IPS DF 6.9 (cell line): ENCODE data around the gene KCNH5.

Experiments
- DNase-seq: peaks from one replicate; pipeline ENCODE4 v3.0.0-alpha.2; 2013; ENCODE audit warnings: low read depth, low spot score
- H3K27ac ChIP-seq: one replicate; pipeline ENCODE4 v1.5.1; 2013; ENCODE audit warnings: low read length, control low read depth
- H3K27me3 ChIP-seq: 2 replicates; pipeline ENCODE4 v1.6.1; 2013; ENCODE audit warnings: mild to moderate bottlenecking, low read length; ENCODE audit not compliant: control insufficient read depth, insufficient read depth
- H3K36me3 ChIP-seq: 2 replicates; pipeline ENCODE4 v1.6.1; 2013; ENCODE audit warnings: low read length; ENCODE audit not compliant: control insufficient read depth, insufficient read depth
- H3K4me1 ChIP-seq: 2 replicates; pipeline ENCODE4 v1.6.1; 2013; ENCODE audit warnings: low read length; ENCODE audit not compliant: control insufficient read depth, insufficient read depth
- H3K4me3 ChIP-seq: 2 replicates; pipeline ENCODE4 v1.5.1; 2013; ENCODE audit warnings: mild to moderate bottlenecking, low read length
- H3K9me3 ChIP-seq: 2 replicates; pipeline ENCODE4 v1.6.1; 2013; ENCODE audit warnings: low read length, inconsistent platforms; ENCODE audit not compliant: control insufficient read depth, insufficient read depth
- WGBS: extraction: QIAGEN DNeasy Blood & Tissue Kit; methylation state at CpG from one replicate; pipeline ENCODE4 v1.1.7; 2013; ENCODE audit warnings: mixed read lengths, missing lambda C conversion rate; ENCODE audit not compliant: insufficient read length, insufficient coverage; 5-methylcytosine and 5-hydroxymethylcytosine counted together

KCNH5 gene

DNA sequence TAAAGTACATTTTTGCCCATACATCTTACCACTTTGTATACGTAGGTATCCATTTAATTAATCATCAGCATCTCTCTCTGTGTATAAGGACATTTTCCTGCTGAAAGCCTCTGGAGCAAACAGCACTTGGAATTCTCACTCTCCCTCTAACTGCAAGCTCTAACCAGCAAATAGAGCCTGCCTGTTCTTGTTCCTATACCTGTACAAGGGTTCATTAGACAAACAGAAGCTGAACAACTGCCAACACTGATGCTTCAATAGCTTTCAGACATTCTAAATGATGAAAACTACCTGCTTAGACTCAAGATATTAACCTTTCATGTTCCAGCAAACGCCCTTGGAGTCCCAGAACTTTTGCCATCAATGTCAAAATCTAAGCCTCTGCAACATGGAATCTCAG, 98.0 kb downstream of the KCNH5 start:
- no peak overlapping the region for H3K4me3 ChIP-seq
- WGBS = no CpG with 5 or more reads among the region's 2 CpGs
- no peak overlapping the region for H3K27ac ChIP-seq
- no peaks in the 10 kb centered on the region for H3K4me1 ChIP-seq
- H3K9me3 ChIP-seq = no peaks in the 10 kb centered on the region
- H3K36me3 ChIP-seq = no peaks in the 10 kb centered on the region
- H3K27me3 ChIP-seq = no peaks in the 10 kb centered on the region
- no peak for DNase-seq

DNA sequence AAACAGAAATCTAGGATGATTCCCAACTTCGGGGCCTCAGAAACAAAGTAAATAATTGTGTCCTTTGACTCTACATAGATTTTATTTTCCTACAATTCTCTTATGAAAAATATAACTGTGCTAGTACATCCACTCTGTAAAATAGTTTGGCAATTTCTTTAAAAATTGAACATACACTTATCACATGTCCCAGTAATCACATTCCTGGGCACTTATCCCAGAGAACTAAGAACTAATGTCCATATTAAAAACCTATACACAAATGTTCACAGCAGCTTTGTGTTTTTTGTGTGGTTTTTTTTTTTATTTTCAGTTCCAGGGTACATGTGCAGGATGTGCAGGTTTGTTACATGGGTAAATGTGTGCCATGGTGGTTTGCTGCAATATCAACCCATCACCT, 99.0 kb downstream of the KCNH5 start:
- WGBS = no CpG with 5 or more reads among the region's 1 CpG
- DNase-seq = no peak
- Histone ChIP-seq H3K4me1 (no peaks in the 10 kb centered on the region), H3K27ac (no peak overlapping the region), H3K4me3 (no peak overlapping the region), H3K27me3 (no peaks in the 10 kb centered on the region), H3K36me3 (no peaks in the 10 kb centered on the region), H3K9me3 (no peaks in the 10 kb centered on the region)

DNA sequence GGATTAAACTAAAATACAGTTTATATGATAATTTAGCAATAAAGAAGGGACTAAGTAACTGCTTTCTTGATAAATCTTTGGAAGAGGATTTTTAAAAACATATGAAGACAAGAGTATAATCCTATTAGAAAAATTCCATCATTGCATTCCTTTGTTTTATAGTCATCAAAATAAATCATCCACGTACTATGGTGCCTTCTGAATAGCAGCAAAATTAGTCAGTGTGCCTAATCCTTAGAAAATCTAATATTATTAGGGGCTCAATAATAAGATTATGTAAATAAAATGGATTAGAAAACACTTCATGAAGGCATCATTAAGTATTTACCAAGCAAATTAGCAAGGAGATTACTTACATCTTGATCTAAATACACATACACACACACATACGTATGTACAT, 102.1 kb downstream of the KCNH5 start:
- H3K27ac ChIP-seq = no peak overlapping the region
- H3K4me3 ChIP-seq = no peak overlapping the region
- no peaks in the 10 kb centered on the region for H3K36me3 ChIP-seq
- no CpG with 5 or more reads among the region's 2 CpGs for WGBS
- H3K4me1 ChIP-seq = no peaks in the 10 kb centered on the region
- no peaks in the 10 kb centered on the region for H3K27me3 ChIP-seq
- no peaks in the 10 kb centered on the region for H3K9me3 ChIP-seq
- no peak for DNase-seq

DNA sequence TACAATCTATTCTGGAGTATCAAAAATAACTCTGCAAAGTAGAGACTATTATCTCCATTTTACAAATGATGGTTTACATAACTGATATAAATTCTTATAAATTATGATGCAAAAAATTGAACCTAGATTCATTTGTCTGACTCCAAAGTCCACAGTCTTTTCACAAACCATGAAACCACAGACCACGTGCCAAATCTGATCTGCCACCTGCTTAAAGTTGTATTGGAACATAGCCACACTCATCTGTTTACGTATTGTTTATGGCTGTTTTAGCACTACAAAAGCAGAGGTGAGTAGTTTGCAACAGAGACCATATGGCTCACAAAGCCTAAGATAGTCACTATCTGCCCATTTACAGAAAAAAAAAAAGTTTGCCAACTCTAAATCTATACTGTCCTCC, 105.3 kb downstream of the KCNH5 start:
- H3K27ac ChIP-seq = no peak overlapping the region
- DNase-seq = no peak
- H3K4me3 ChIP-seq = no peak overlapping the region
- H3K27me3 ChIP-seq = no peaks in the 10 kb centered on the region
- no peaks in the 10 kb centered on the region for H3K36me3 ChIP-seq
- no peaks in the 10 kb centered on the region for H3K4me1 ChIP-seq
- WGBS = no CpG with 5 or more reads among the region's 2 CpGs
- H3K9me3 ChIP-seq = no peaks in the 10 kb centered on the region

DNA sequence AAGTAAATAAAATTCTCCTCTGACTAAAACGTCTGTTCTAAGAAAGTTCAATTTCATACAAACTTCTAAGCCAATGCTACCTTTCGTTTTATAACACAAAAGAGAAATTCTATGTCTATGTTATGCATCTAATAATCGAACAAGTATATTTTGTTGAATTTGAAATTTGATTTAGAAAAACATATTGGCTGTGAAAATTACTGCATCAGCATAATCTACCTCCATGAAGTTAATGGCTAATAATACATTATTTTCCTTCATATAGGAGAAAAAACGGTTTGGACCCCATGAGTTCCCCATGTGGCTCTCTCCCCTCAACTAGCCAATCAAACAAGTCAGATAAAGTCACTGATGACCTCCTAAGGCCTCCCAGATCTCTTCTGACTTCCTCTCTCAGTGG, 106.5 kb downstream of the KCNH5 start:
- H3K9me3 ChIP-seq = no peaks in the 10 kb centered on the region
- H3K36me3 ChIP-seq = no peaks in the 10 kb centered on the region
- H3K4me1 ChIP-seq = 0 out of 2 replicates have a peak, but pooled peaks cover 2% of the 10 kb centered on the region
- no peak overlapping the region for H3K27ac ChIP-seq
- no peak for DNase-seq
- no peaks in the 10 kb centered on the region for H3K27me3 ChIP-seq
- no peak overlapping the region for H3K4me3 ChIP-seq
- no CpG with 5 or more reads among the region's 4 CpGs for WGBS

DNA sequence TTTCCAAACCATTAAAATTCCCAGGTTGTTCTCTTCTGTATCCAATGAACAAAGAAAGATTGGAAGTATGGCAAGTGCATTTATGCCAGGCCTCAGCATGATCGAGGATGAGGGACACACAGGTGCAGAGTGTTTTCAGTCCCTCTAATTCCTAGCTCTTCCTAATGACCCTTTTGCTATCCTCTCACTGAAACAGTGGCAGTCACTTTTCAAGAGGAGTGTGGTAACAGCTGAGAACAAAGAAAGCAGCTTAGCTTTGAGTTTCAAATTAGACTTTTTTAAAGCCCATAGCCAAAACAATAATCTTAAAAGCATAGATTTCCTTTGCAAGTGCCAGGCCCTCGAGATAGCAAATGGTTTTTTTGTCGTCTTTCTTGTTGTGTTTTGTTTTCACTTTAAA, 110.8 kb downstream of the KCNH5 start:
- Histone ChIP-seq H3K9me3 (no peaks in the 10 kb centered on the region), H3K4me1 (0 out of 2 replicates have a peak, but pooled peaks cover 2% of the 10 kb centered on the region), H3K27me3 (no peaks in the 10 kb centered on the region), H3K36me3 (no peaks in the 10 kb centered on the region), H3K4me3 (no peak overlapping the region), H3K27ac (no peak overlapping the region)
- no peak for DNase-seq
- no CpG with 5 or more reads among the region's 3 CpGs for WGBS

DNA sequence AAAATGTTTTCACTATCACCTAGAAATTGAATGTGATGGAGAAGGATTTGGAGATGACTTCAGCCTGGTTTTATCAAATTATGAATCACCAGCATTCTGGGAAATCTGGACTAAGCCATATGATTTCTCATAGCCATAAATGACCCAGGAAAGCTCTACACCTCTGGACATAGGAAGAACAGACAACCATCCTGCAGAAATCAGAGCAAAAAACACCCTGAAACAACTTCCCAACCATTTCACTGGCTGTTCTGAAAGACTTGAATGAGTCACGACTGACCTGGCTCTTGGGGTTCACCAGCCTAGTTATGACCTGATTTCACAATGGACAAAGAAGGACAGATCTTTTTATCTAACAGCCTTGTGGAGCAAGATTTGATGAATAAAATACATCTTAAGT, 123.8 kb downstream of the KCNH5 start:
- DNase-seq = no peak
- Histone ChIP-seq H3K27me3 (no peaks in the 10 kb centered on the region), H3K9me3 (no peaks in the 10 kb centered on the region), H3K4me3 (no peak overlapping the region), H3K27ac (no peak overlapping the region), H3K4me1 (no peaks in the 10 kb centered on the region), H3K36me3 (no peaks in the 10 kb centered on the region)
- WGBS = no CpG with 5 or more reads among the region's 1 CpG

DNA sequence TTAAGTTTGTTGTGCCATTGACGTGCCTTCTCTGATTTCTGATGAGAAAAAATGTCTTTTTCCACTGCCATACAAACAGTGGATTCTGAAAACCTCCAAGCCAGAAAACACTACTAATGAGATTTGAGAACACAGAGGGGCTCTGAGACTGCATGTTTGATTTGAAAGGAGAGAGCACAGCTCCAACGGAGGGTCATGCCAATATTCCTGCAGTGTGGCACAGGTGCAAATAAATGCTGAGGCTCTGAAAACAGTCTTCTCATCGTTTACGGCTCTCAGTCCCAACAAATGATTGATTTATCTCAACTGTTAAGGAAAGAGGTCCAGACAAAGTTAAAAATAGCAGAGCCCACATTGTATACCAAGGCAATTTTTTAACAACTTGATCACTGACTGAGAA, 128.7 kb downstream of the KCNH5 start:
- Histone ChIP-seq H3K4me3 (no peak overlapping the region), H3K9me3 (no peaks in the 10 kb centered on the region), H3K27me3 (no peaks in the 10 kb centered on the region), H3K4me1 (no peaks in the 10 kb centered on the region), H3K36me3 (no peaks in the 10 kb centered on the region), H3K27ac (no peak overlapping the region)
- DNase-seq = no peak
- WGBS = no CpG with 5 or more reads among the region's 4 CpGs

DNA sequence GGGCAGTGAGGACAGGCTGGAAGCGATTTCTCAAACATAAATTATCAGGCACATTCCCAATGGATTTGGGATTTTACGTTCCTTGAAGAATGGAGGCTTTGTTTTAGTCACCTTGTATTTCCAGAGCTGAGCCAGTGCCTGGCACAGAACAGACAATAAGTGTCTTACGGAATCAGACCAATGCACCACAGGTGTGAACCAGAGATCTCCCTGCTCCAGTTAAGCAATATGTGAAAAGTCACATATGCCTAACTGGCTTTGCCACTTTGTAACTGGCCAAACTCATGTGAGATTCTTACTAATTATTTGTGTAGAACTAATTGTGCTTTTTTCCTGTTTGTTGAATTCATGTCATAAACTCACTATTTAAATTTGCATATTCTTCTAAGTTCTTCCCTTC, 130.4 kb downstream of the KCNH5 start:
- no peak overlapping the region for H3K27ac ChIP-seq
- DNase-seq = no peak
- H3K36me3 ChIP-seq = no peaks in the 10 kb centered on the region
- no peaks in the 10 kb centered on the region for H3K27me3 ChIP-seq
- no peaks in the 10 kb centered on the region for H3K4me1 ChIP-seq
- no peaks in the 10 kb centered on the region for H3K9me3 ChIP-seq
- H3K4me3 ChIP-seq = no peak overlapping the region
- no CpG with 5 or more reads among the region's 3 CpGs for WGBS

DNA sequence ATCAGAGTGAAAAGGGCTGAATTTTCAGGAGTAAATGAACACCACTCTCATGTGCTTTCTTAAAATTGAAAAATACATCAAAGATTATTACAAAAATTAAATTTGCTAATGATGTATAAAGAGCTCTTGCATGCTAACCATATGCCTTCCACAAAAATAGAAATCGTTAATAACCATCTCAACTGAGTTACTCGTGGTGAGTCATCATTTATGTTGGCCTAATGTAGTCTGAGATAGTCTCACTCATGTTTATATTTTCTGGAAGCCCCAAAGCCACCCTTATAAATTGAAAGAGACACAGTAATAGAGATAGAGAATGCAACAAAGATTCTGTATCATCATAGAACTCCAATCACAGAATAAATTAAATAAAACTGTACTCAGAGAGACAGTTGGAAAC, 131.2 kb downstream of the KCNH5 start:
- Histone ChIP-seq H3K4me1 (no peaks in the 10 kb centered on the region), H3K9me3 (no peaks in the 10 kb centered on the region), H3K27me3 (no peaks in the 10 kb centered on the region), H3K27ac (no peak overlapping the region), H3K36me3 (no peaks in the 10 kb centered on the region), H3K4me3 (no peak overlapping the region)
- no peak for DNase-seq
- WGBS = no CpG with 5 or more reads among the region's 2 CpGs

DNA sequence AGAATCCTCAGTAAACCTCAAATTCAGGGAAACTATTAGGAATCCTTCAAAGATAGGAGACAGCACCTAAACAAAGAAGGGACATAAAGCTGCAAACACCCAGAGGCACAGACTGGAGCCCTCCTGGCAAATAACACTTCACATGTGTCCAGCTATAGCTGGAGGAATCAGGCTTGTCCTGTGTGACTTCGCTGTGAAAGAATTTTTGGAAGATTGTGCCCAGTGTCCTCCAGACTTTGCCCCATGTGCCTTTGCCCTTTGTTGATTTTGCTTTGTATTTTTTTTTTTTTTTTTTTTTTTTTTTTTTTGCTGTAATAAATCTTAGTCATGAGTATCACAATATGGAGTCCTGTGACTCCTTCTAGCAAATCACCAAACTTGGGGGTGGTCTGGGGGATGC, 136.8 kb downstream of the KCNH5 start:
- no peaks in the 10 kb centered on the region for H3K36me3 ChIP-seq
- DNase-seq = no peak
- no peaks in the 10 kb centered on the region for H3K9me3 ChIP-seq
- no peaks in the 10 kb centered on the region for H3K4me1 ChIP-seq
- H3K27ac ChIP-seq = no peak overlapping the region
- H3K27me3 ChIP-seq = no peaks in the 10 kb centered on the region
- H3K4me3 ChIP-seq = no peak overlapping the region
- WGBS = no CpG with 5 or more reads among the region's 1 CpG
